Mesendoderm (in vitro differentiated cells): ENCODE measurements around the gene LHX3.

Experiments used
- DNase-seq: peaks from one replicate; pipeline ENCODE4 v3.0.0; 2013
- H2AK5ac ChIP-seq: 2 replicates; pipeline ENCODE4 v1.6.1; 2013; ENCODE audit warnings: low read length, inconsistent platforms
- H2BK120ac ChIP-seq: 2 replicates; pipeline ENCODE4 v1.6.1; 2013; ENCODE audit warnings: low read depth, mild to moderate bottlenecking, low read length, moderate library complexity, mixed read lengths
- H2BK15ac ChIP-seq: replicated peaks from 2 replicates; pipeline ENCODE4 v1.6.1; 2013; ENCODE audit warnings: low read depth, mild to moderate bottlenecking, moderate library complexity
- H2BK5ac ChIP-seq: 2 replicates; pipeline ENCODE4 v1.6.1; 2013; ENCODE audit warnings: low read length, inconsistent platforms
- H3K18ac ChIP-seq: 2 replicates; pipeline ENCODE4 v1.6.1; 2013; ENCODE audit warnings: mild to moderate bottlenecking, low read length, mixed read lengths
- H3K23ac ChIP-seq: one replicate; pipeline ENCODE4 v1.6.1; 2013; ENCODE audit warnings: low read length
- H3K27ac ChIP-seq: 2 replicates; pipeline ENCODE4 v1.5.1; 2013; ENCODE audit warnings: low read depth, mild to moderate bottlenecking, inconsistent platforms, low read length, moderate library complexity
- H3K27me3 ChIP-seq: 2 replicates; pipeline ENCODE4 v1.6.1; 2013; ENCODE audit warnings: low read length, control low read depth, mild to moderate bottlenecking, inconsistent platforms; ENCODE audit not compliant: insufficient read depth, poor library complexity
- H3K36me3 ChIP-seq: 2 replicates; pipeline ENCODE4 v1.6.1; 2013; ENCODE audit warnings: low read length, inconsistent platforms; ENCODE audit not compliant: control insufficient read depth, insufficient read depth
- H3K4ac ChIP-seq: one replicate; pipeline ENCODE4 v1.6.1; 2013; ENCODE audit warnings: low read depth, mild to moderate bottlenecking, low read length, moderate library complexity
- H3K4me1 ChIP-seq: 2 replicates; pipeline ENCODE4 v1.6.1; 2013; ENCODE audit warnings: low read depth, low read length, inconsistent platforms; ENCODE audit not compliant: control insufficient read depth
- H3K4me2 ChIP-seq: 2 replicates; pipeline ENCODE4 v1.6.1; 2013; ENCODE audit warnings: low read length
- H3K4me3 ChIP-seq: 2 replicates; pipeline ENCODE4 v1.5.1; 2013; ENCODE audit warnings: mild to moderate bottlenecking, low read length
- H3K56ac ChIP-seq: one replicate; pipeline ENCODE4 v1.6.1; 2013; ENCODE audit warnings: low read length
- H3K79me1 ChIP-seq: 2 replicates; pipeline ENCODE4 v1.6.1; 2013; ENCODE audit warnings: low read length, inconsistent platforms
- H3K79me2 ChIP-seq: 2 replicates; pipeline ENCODE4 v1.6.1; 2013; ENCODE audit warnings: mild to moderate bottlenecking, low read length; ENCODE audit not compliant: control insufficient read depth, insufficient read depth
- H3K9ac ChIP-seq: 2 replicates; pipeline ENCODE4 v1.6.1; 2013; ENCODE audit warnings: low read length, inconsistent platforms
- H4K5ac ChIP-seq: one replicate; pipeline ENCODE4 v1.6.1; 2013; ENCODE audit warnings: low read length
- H4K8ac ChIP-seq: one replicate; pipeline ENCODE4 v1.6.1; 2013; ENCODE audit warnings: low read depth, mild to moderate bottlenecking, control low read depth, low read length, moderate library complexity
- WGBS: extraction: QIAGEN DNeasy Blood & Tissue Kit; methylation state at CpG from one replicate; pipeline ENCODE4 v1.1.7; 2013; ENCODE audit warnings: low lambda C conversion rate, missing lambda C conversion rate; ENCODE audit not compliant: insufficient coverage; ENCODE audit errors: extremely low coverage; 5-methylcytosine and 5-hydroxymethylcytosine counted together

LHX3 gene

GRCh38 chr9:136220017-136220729, 15.2 kb upstream of the LHX3 start:
- Histone ChIP-seq H3K23ac (no peak overlapping the region), H2BK5ac (no peak overlapping the region), H3K27ac (no peak overlapping the region), H3K4me1 (no peaks in the 10 kb centered on the region), H2BK120ac (no peak overlapping the region), H4K8ac (no peak overlapping the region), H2AK5ac (no peak overlapping the region), H3K79me2 (no peaks in the 10 kb centered on the region), H3K18ac (no peak overlapping the region), H3K4ac (no peak overlapping the region), H3K36me3 (peaks cover 1% of the 10 kb centered on the region), H3K4me3 (no peak overlapping the region), H3K56ac (no peak overlapping the region), H3K4me2 (no peak overlapping the region), H3K79me1 (peaks cover 3% of the 10 kb centered on the region), H2BK15ac (no peak overlapping the region), H4K5ac (no peak overlapping the region), H3K27me3 (no peaks in the 10 kb centered on the region), H3K9ac (no peak overlapping the region)
- WGBS: no CpG with 5 or more reads among the region's 15 CpGs
- DNase-seq: peak; percentile 53

GRCh38 chr9:136219276-136219675, 14.3 kb upstream of the LHX3 start:
- Histone ChIP-seq H3K27me3 (no peaks in the 10 kb centered on the region), H3K23ac (no peak overlapping the region), H2BK15ac (no peak overlapping the region), H4K8ac (no peak overlapping the region), H3K4ac (no peak overlapping the region), H3K36me3 (peaks cover 4% of the 10 kb centered on the region), H2BK5ac (no peak overlapping the region), H3K4me2 (no peak overlapping the region), H3K9ac (no peak overlapping the region), H2BK120ac (no peak overlapping the region), H3K27ac (no peak overlapping the region), H3K4me1 (no peaks in the 10 kb centered on the region), H3K79me1 (no peaks in the 10 kb centered on the region), H2AK5ac (no peak overlapping the region), H3K56ac (no peak overlapping the region), H3K4me3 (no peak overlapping the region), H4K5ac (no peak overlapping the region), H3K18ac (no peak overlapping the region), H3K79me2 (no peaks in the 10 kb centered on the region)
- no peak for DNase-seq
- WGBS: no CpG with 5 or more reads among the region's 13 CpGs

GRCh38 chr9:136218673-136219072, 13.7 kb upstream of the LHX3 start:
- Histone ChIP-seq H2BK120ac (no peak overlapping the region), H3K27me3 (no peaks in the 10 kb centered on the region), H3K18ac (no peak overlapping the region), H3K4ac (no peak overlapping the region), H3K36me3 (peaks cover 4% of the 10 kb centered on the region), H3K27ac (no peak overlapping the region), H3K9ac (no peak overlapping the region), H4K8ac (no peak overlapping the region), H2BK5ac (no peak overlapping the region), H3K4me3 (no peak overlapping the region), H3K4me2 (no peak overlapping the region), H3K79me2 (no peaks in the 10 kb centered on the region), H2AK5ac (no peak overlapping the region), H4K5ac (no peak overlapping the region), H3K79me1 (no peaks in the 10 kb centered on the region), H3K23ac (no peak overlapping the region), H3K56ac (no peak overlapping the region), H3K4me1 (no peaks in the 10 kb centered on the region), H2BK15ac (no peak overlapping the region)
- WGBS: no CpG with 5 or more reads among the region's 15 CpGs
- DNase-seq: no peak

- no peaks in the 10 kb centered on the region for H3K79me1 ChIP-seq
- H3K36me3 ChIP-seq: peaks cover 4% of the 10 kb centered on the region
- no peak overlapping the region for H3K9ac ChIP-seq
- H3K4ac ChIP-seq: no peak overlapping the region
- H3K18ac ChIP-seq: no peak overlapping the region
- H3K27me3 ChIP-seq: no peaks in the 10 kb centered on the region
- H4K5ac ChIP-seq: no peak overlapping the region
- no peak overlapping the region for H2BK15ac ChIP-seq
- H3K4me3 ChIP-seq: no peak overlapping the region
- no peak overlapping the region for H2BK120ac ChIP-seq
- no peak overlapping the region for H4K8ac ChIP-seq
- no peak overlapping the region for H3K23ac ChIP-seq
- no CpG with 5 or more reads among the region's 16 CpGs for WGBS
- H3K4me2 ChIP-seq: no peak overlapping the region
- no peaks in the 10 kb centered on the region for H3K4me1 ChIP-seq
- H2BK5ac ChIP-seq: no peak overlapping the region
- no peak for DNase-seq
- H3K79me2 ChIP-seq: no peaks in the 10 kb centered on the region
- no peak overlapping the region for H2AK5ac ChIP-seq
- no peak overlapping the region for H3K56ac ChIP-seq
- no peak overlapping the region for H3K27ac ChIP-seq
These were observed 13.3 kb upstream of the LHX3 start for GRCh38 chr9:136218271-136218670.

- Histone ChIP-seq H2BK120ac (no peak overlapping the region), H4K8ac (no peak overlapping the region), H3K9ac (no peak overlapping the region), H3K4me2 (no peak overlapping the region), H2BK5ac (no peak overlapping the region), H2AK5ac (no peak overlapping the region), H3K36me3 (peaks cover 4% of the 10 kb centered on the region), H3K4ac (no peak overlapping the region), H2BK15ac (no peak overlapping the region), H3K27ac (no peak overlapping the region), H3K23ac (no peak overlapping the region), H3K4me1 (no peaks in the 10 kb centered on the region), H3K56ac (no peak overlapping the region), H3K18ac (no peak overlapping the region), H4K5ac (no peak overlapping the region), H3K4me3 (no peak overlapping the region), H3K79me1 (no peaks in the 10 kb centered on the region), H3K27me3 (no peaks in the 10 kb centered on the region), H3K79me2 (no peaks in the 10 kb centered on the region)
- no CpG with 5 or more reads among the region's 37 CpGs for WGBS
- DNase-seq: no peak
These were observed 11.8 kb upstream of the LHX3 start for GRCh38 chr9:136216541-136217244.
